ENCODE results near the gene ZBTB46. TPM values are rescaled to one million over a fixed set of nuclear protein-coding genes. Genes with fewer than 3 reads are reported as not detected.

The ZBTB46 gene
- total RNA-seq, 1 donor from 2014 or later = 39.5 TPM

DNA sequence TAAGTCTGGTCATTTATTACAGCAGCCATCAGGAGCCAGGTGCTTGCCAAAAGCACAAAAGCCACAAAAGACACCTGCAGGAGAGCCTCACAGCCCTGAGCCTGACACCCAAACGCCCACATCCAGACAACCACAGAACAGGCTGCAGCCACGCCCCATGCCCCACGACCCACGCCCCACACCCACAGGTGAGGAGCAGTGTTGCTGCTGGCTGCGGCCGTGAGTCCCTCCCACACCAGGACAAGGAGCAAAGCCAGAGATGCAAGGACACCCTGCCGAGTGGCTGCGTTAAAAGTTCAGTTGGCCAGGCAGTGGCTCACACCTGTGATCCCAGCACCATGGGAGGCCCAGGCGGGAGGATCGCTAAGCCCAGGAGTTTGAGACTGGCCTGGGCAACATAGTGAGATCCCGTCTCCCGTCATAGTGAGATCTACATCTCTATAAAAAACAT is 48.5 kb downstream of the ZBTB46 start:
- Histone ChIP-seq H3K4me1 (no peaks in the 10 kb centered on the region), H3K27ac (no peak overlapping the region), H3K36me3 (no peaks in the 10 kb centered on the region), H3K9me3 (no peaks in the 10 kb centered on the region), H3K4me3 (no peak overlapping the region), H3K27me3 (no peaks in the 10 kb centered on the region)
- intact Hi-C loops (cut with DNase I) = no loop called here
- TF ChIP-seq, protein P1, sequence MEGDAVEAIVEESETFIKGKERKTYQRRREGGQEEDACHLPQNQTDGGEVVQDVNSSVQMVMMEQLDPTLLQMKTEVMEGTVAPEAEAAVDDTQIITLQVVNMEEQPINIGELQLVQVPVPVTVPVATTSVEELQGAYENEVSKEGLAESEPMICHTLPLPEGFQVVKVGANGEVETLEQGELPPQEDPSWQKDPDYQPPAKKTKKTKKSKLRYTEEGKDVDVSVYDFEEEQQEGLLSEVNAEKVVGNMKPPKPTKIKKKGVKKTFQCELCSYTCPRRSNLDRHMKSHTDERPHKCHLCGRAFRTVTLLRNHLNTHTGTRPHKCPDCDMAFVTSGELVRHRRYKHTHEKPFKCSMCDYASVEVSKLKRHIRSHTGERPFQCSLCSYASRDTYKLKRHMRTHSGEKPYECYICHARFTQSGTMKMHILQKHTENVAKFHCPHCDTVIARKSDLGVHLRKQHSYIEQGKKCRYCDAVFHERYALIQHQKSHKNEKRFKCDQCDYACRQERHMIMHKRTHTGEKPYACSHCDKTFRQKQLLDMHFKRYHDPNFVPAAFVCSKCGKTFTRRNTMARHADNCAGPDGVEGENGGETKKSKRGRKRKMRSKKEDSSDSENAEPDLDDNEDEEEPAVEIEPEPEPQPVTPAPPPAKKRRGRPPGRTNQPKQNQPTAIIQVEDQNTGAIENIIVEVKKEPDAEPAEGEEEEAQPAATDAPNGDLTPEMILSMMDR (IDR thresholded peaks at IDR 0.05) = no peak
- no peak for DNase-seq (ENCODE audit: low spot score in 2 of 2)

GRCh38 chr20:63782051-63782471 is 49.0 kb downstream of the ZBTB46 start:
- no peaks in the 10 kb centered on the region for H3K36me3 ChIP-seq
- no peaks in the 10 kb centered on the region for H3K9me3 ChIP-seq
- H3K4me3 ChIP-seq = no peak overlapping the region
- no peaks in the 10 kb centered on the region for H3K4me1 ChIP-seq
- no peak for DNase-seq (ENCODE audit: low spot score in 2 of 2)
- TF ChIP-seq, protein P1 (IDR thresholded peaks at IDR 0.05) = no peak
- intact Hi-C loops (cut with DNase I) = no loop called here
- H3K27me3 ChIP-seq = no peaks in the 10 kb centered on the region
- no peak overlapping the region for H3K27ac ChIP-seq

GRCh38 chr20:63781181-63781580 is 49.9 kb downstream of the ZBTB46 start:
- no peaks in the 10 kb centered on the region for H3K4me1 ChIP-seq
- no peak overlapping the region for H3K4me3 ChIP-seq
- TF ChIP-seq, protein P1 (IDR thresholded peaks at IDR 0.05) = no peak
- H3K27me3 ChIP-seq = no peaks in the 10 kb centered on the region
- no peak for DNase-seq (ENCODE audit: low spot score in 2 of 2)
- intact Hi-C loops (cut with DNase I) = no loop called here
- no peak overlapping the region for H3K27ac ChIP-seq
- H3K9me3 ChIP-seq = no peaks in the 10 kb centered on the region
- no peaks in the 10 kb centered on the region for H3K36me3 ChIP-seq

- no peaks in the 10 kb centered on the region for H3K9me3 ChIP-seq
- H3K27ac ChIP-seq = no peak overlapping the region
- H3K27me3 ChIP-seq = no peaks in the 10 kb centered on the region
- H3K4me3 ChIP-seq = no peak overlapping the region
- no peaks in the 10 kb centered on the region for H3K4me1 ChIP-seq
- no peak for DNase-seq (ENCODE audit: low spot score in 2 of 2)
- no peaks in the 10 kb centered on the region for H3K36me3 ChIP-seq
- TF ChIP-seq, protein P1 (IDR thresholded peaks at IDR 0.05) = no peak
- intact Hi-C loops (cut with DNase I) = no loop called here
These were observed 52.2 kb downstream of the ZBTB46 start for GRCh38 chr20:63778857-63779256.

DNA sequence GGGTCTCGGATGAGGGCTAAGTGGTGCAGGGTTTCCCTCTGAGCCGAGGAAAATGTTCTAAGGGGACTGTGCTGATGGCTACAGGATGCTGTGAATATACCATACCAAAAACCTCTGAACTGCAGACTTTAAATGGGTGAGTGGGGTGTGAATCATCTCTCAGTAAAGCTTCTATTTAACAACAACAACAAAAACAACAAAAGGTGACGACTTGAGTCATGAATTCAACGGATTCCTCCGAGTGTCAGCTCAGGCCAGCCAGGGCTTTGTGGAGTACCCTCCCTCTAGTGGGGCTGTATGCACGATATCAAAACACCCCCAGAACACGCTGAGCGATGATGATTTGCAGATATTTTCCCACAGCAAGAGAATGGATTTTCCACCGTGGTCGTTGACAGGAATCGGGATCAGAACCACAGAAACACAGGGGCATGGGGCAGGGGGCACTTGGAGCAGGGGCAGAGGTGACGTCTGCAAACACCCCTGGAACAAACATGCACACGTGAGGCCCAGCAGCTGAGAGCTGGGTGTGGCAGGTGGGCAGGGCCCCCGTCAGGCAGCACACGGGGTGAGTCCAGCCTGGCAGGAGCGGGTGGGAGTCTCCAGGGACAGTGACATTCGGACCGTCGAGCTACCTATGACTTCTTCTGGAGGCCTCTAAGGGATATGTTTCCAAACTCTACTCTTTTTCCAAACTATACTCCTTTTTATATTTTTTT is 52.9 kb downstream of the ZBTB46 start:
- no peaks in the 10 kb centered on the region for H3K27me3 ChIP-seq
- DNase-seq (ENCODE audit: low spot score in 2 of 2) = no peak
- no peaks in the 10 kb centered on the region for H3K4me1 ChIP-seq
- TF ChIP-seq, protein P1 (IDR thresholded peaks at IDR 0.05) = no peak
- H3K36me3 ChIP-seq = no peaks in the 10 kb centered on the region
- H3K27ac ChIP-seq = no peak overlapping the region
- intact Hi-C loops (cut with DNase I) = no loop called here
- no peaks in the 10 kb centered on the region for H3K9me3 ChIP-seq
- no peak overlapping the region for H3K4me3 ChIP-seq
